HG02759 (cell line): Measurements from ENCODE around the gene CYP19A1.
A peak's percentile ranks its signal among the peaks of the same experiment; 100 is the strongest.
"Not testable (repeated sequence)": the region's sequence is repeated elsewhere in the genome, so short reads cannot be mapped to it uniquely, and the experiment has no call there.

Source experiments
- ATAC-seq: cut with Tn5 transposase; IDR thresholded peaks from one replicate; pipeline ENCODE4 v1.9.1; 2021; ENCODE audit warnings: mild to moderate bottlenecking, moderate library complexity; ENCODE audit not compliant: unreplicated experiment

The CYP19A1 gene

GRCh38 chr15:51189669-51190385 lies 148.6 kb downstream of the CYP19A1 start:
- no peak for ATAC-seq

- not testable (repeated sequence) for ATAC-seq
Observed at GRCh38 chr15:51188791-51189190, 149.6 kb downstream of the CYP19A1 start.

- no peak for ATAC-seq
Observed at GRCh38 chr15:51186891-51187290, 151.5 kb downstream of the CYP19A1 start.

GRCh38 chr15:51186181-51186705 lies 152.2 kb downstream of the CYP19A1 start:
- no peak for ATAC-seq

- ATAC-seq: no peak
Observed at GRCh38 chr15:51185213-51186159, 152.9 kb downstream of the CYP19A1 start.

GRCh38 chr15:51184627-51185026 lies 153.8 kb downstream of the CYP19A1 start:
- ATAC-seq: no peak

- no peak for ATAC-seq
Observed at GRCh38 chr15:51183076-51183475, 155.3 kb downstream of the CYP19A1 start.

GRCh38 chr15:51181905-51182304 lies 156.5 kb downstream of the CYP19A1 start:
- ATAC-seq: no peak

- ATAC-seq: no peak
Observed at GRCh38 chr15:51181221-51181620, 157.2 kb downstream of the CYP19A1 start.

GRCh38 chr15:51180534-51180933 lies 157.9 kb downstream of the CYP19A1 start:
- ATAC-seq: no peak

- no peak for ATAC-seq
Observed at GRCh38 chr15:51180011-51180410, 158.4 kb downstream of the CYP19A1 start.

GRCh38 chr15:51172193-51172592 lies 166.2 kb downstream of the CYP19A1 start:
- no peak for ATAC-seq

- no peak for ATAC-seq
Observed at GRCh38 chr15:51171634-51171932, 166.8 kb downstream of the CYP19A1 start.

GRCh38 chr15:51170882-51171633 lies 167.3 kb downstream of the CYP19A1 start:
- no peak for ATAC-seq

GRCh38 chr15:51168700-51169099 lies 169.7 kb downstream of the CYP19A1 start:
- no peak for ATAC-seq

GRCh38 chr15:51163843-51164242 lies 174.6 kb downstream of the CYP19A1 start:
- no peak for ATAC-seq

GRCh38 chr15:51162865-51163762 lies 175.3 kb downstream of the CYP19A1 start:
- ATAC-seq: peak; percentile 82

GRCh38 chr15:51161491-51162220 lies 176.7 kb downstream of the CYP19A1 start:
- no peak for ATAC-seq

- ATAC-seq: no peak
Observed at GRCh38 chr15:51160484-51160883, 177.9 kb downstream of the CYP19A1 start.
